ENCODE measurements around the gene LCE6A.

The LCE6A gene

GRCh38 chr1:152878042-152878441 lies 35.4 kb downstream of the LCE6A start, which contains the start of gene SMCP:
Gene SMCP, plus strand, starts transcription at chr1:152878322. Its CDS starts 6,101 bp downstream, at chr1:152884423.
- no peak for DNase-seq

DNA sequence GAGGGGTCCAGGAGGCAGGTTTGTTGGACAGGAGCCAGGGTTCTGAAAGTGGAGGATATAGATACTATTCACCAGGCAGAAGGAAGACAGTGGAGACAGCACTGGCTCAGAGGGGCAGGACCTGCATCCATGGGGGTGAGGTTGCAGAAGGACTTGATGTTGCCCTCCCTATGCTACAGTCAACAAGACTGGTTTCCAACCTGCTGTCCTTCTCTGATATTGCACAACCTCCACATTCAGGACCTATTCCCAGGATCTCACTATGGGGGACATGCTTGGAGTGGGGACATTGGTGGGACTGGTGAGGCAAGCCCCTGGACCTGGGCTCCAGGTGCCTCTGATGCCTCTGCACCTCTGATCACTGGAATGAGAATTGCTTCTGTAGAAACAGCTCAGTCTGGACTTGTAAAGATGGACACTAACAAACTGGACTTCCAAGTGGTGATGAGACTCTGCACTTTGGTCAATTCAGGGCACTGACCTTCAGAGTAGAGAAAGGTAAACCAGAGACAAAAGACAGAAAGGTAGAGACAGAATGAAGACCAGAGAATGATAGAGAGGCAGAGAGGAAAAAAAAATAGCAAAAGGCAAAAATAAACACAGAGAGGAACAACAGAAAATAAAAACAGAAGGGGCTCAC lies 37.0 kb downstream of the LCE6A start:
- DNase-seq, result no peak

DNA sequence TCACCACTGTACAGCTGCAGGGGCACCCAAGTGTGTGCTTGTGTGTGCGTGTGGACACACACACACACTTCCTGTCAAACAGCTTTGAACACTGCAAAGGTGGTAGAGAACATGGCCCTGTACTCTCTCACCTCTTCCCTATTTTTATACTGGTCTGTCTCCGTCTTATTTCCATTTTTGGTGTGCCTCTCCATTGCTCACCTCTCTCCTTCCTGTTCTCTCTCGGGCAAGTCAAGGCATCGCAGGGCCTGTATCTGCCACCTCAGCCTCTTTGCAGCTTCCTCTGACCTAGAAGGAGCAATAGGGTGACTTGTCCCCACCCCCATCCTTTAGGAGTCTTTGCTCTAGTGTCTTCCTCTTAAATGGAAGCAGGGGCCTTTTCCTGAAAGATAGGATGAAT lies 37.7 kb downstream of the LCE6A start:
- DNase-seq, result no peak

GRCh38 chr1:152880907-152881306 lies 38.3 kb downstream of the LCE6A start:
- no peak for DNase-seq

GRCh38 chr1:152884085-152884484 lies 41.4 kb downstream of the LCE6A start:
- no peak for DNase-seq

DNA sequence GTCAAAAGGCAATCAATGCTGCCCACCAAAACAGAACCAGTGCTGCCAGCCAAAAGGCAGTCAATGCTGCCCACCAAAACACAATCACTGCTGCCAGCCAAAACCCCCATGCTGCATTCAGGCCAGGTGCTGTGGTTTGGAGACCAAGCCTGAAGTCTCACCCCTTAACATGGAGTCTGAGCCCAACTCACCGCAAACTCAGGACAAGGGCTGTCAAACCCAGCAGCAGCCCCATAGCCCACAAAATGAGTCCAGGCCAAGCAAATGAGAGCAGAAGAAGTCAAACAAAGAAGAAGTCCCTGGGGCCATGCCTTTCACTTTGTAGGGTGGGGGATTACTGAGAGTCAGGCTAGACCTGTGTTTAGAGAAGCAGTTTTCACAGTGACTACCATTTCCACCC lies 41.9 kb downstream of the LCE6A start:
- DNase-seq, result no peak

- DNase-seq, result no peak
Measured at GRCh38 chr1:152884966-152885624, 42.4 kb downstream of the LCE6A start.

GRCh38 chr1:152886085-152886484 lies 43.4 kb downstream of the LCE6A start:
- no peak for DNase-seq

- no peak for DNase-seq
Measured at GRCh38 chr1:152886758-152887409, 44.2 kb downstream of the LCE6A start.

DNA sequence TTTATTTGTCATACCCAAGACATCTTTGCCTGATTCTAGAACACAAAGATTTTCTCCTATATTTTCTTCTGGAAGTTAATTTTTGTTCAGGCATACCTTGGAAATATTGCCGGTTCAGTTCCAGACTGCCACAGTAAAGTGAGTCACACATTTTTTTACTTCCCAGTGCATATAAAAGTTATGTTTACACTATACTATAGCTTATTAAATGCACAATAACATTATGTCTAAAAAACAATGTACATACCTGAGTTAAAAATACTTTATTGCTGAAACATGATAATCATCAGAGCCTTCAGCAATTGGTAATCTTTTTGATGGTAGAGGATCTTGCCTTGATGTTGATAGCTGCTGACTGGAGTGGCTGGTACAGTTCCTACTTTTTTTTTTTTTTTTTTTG lies 45.5 kb downstream of the LCE6A start:
- no peak for DNase-seq

Data from activated CD4-positive, alpha-beta T cell treated with anti-CD3 and anti-CD28 coated beads, Interleukin-2, amount 50 U/mL, for 4 hours (primary cell).